GM18868 (cell line): Measurements from ENCODE around the gene ROBO1.
A peak's percentile ranks its signal among the peaks of the same experiment; 100 is the strongest.
"Not testable (repeated sequence)": the region's sequence is repeated elsewhere in the genome, so short reads cannot be mapped to it uniquely, and the experiment has no call there.

ENCODE experiments used
- ATAC-seq: cut with Tn5 transposase; IDR thresholded peaks from one replicate; pipeline ENCODE4 v1.9.1; 2021; ENCODE audit warnings: mild to moderate bottlenecking, moderate library complexity; ENCODE audit not compliant: unreplicated experiment

Gene ROBO1

GRCh38 chr3:78728406-78729145 is 1039.2 kb downstream of the ROBO1 start:
- ATAC-seq: peak; percentile 45

GRCh38 chr3:78726545-78726944 is 1041.3 kb downstream of the ROBO1 start:
- no peak for ATAC-seq

DNA sequence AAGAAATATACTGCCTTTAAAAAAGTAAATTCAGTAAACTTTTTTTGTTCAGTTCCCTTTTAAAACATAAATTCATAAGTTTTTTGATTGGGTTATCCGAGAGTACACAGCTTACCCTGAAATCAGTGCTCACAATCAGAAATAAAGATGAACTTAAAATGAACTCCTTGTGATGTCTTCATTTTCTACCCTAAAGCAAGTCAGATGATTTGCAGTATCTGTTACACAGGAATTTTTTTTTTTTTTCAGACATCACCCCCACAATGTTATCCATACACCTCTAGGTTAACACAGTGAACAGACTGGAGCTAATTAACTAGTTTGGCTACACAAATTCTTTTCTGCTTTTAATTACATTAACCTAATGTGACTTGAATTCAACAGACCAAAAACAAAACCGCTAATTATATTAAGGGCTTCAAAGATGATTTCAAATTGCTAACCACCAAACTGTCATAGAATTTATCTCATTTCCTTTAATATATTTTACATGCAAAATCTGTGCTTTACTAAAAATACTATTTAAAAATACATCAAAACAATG is 1042.0 kb downstream of the ROBO1 start:
- no peak for ATAC-seq

DNA sequence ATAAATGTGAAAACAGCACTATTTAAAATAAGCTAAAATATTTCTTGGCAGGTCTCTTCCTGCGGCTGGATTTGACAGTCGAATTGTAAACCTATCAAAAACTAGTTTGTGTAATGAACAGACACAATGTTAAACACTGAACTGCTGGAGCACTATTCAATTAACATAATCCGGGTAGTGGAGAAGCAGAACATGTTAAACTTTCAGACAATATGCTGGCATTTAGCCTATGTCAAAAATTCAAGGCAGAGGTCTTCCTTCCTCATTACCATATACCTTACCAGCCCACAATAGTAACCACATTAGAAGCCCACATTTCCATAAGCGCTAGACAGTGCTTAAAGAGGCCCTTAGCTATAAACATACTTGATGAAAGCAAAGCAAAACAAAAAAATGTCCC is 1042.9 kb downstream of the ROBO1 start:
- no peak for ATAC-seq

GRCh38 chr3:78724364-78724763 is 1043.4 kb downstream of the ROBO1 start:
- not testable (repeated sequence) for ATAC-seq

GRCh38 chr3:78721771-78722543 is 1045.8 kb downstream of the ROBO1 start:
- no peak for ATAC-seq

DNA sequence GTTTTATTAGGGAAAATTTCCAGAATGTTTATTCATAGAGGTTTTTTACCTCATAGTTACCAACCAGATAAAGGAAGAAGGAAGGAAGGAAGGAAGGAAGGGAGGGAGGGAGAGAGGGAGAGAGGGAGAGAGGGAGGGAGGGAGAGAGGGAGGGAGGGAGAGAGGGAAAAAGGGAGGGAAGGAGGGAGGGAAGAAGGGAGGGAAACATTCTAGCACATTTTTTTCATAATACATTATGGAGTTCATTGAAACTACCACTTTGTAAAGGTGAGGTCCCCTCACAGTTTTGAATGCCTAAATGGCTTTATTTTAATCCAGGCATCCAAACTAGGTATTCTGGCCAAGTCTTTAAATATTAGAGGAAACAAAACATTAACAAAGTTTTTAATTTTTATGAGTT is 1049.1 kb downstream of the ROBO1 start:
- ATAC-seq: no peak

DNA sequence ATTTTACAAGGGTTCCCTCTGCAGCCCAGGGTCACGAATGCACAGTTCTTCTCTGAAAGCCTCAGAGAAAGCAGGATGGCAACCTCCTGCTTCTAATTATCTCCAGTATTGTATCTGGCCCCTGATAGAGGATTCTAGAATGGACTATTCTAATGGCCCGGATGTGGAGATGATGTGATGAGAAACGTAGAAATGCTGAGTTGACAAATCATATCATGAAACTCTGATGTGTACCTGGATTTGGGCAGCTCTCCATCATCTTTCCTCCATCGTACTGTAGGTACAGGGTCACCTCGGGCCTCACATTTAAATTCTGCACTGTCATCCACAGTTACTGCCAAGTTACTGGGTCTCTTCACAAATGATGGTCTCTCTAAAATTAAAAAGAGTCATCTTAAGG is 1050.8 kb downstream of the ROBO1 start:
- ATAC-seq: no peak

DNA sequence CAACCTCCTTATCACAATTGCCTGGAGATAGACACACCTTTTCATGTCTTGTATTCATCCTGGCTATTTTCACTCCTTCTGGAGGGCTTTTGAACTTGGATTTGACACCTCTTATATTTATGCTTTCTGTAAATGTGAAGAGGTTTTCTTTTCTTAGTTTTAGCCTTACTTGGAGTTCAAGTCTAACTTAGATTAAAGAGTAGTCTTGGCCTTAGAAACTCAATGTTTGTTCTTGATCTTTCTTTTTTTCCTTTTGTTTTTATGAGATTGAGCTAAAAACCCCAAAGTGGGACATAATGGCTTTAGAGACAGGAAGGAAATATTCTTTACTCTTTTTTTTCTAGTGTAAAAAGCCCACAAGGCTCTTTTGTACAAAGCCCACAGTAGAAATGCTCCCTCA is 1054.9 kb downstream of the ROBO1 start:
- ATAC-seq: no peak

- no peak for ATAC-seq
Observed at GRCh38 chr3:78712270-78712669, 1055.5 kb downstream of the ROBO1 start.

GRCh38 chr3:78708565-78709073 is 1059.2 kb downstream of the ROBO1 start:
- ATAC-seq: no peak

GRCh38 chr3:78707609-78708008 is 1060.2 kb downstream of the ROBO1 start:
- peak; percentile 72 for ATAC-seq

DNA sequence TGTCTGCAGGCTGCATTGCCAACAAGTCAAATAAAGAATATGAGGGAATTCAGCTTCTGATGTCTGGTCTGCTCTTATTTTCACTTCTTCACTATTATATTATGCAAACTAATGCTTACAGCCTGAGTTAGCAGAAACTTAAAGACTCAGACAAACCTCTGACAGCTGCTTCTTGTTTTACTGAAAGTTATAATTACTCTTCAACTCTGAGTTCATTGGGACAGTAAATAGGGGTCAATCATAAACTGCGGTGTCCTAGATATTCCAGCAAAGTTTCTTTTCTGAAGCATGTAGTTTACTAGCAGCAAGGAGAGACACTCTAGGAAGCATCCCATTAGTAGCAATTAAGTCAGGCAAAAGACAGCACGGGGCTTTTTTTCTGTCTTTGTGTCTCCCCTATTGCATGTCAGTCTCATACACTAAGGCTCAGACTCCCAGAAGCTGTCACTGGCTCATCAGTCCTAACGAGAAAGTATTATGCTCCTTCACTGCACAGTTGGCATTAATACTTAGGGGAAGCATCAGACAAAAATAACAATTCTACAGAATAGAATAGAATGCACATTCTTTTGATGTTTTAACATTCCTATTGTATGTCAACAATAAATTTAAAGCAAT is 1060.8 kb downstream of the ROBO1 start:
- no peak for ATAC-seq

GRCh38 chr3:78703944-78704343 is 1063.9 kb downstream of the ROBO1 start:
- ATAC-seq: no peak

DNA sequence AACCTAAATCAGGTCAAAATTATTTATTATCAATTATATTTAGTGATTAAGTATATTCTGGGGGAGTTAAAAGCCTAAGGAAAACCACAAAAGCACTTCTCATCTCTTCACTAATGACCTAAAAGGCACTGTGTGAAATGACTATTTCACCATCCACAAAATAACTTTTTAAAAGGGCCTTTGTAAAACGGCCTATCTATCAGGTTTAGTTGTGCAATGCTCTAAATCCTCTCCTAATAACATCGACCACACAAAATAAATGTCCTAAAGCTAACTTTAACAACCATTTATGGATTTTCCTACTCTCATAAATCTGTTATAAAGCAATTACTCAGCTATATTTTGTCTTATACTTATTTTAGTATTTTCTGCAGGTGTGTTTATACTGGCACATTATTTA is 1066.3 kb downstream of the ROBO1 start:
- ATAC-seq: no peak

GRCh38 chr3:78698431-78698830 is 1069.4 kb downstream of the ROBO1 start:
- no peak for ATAC-seq

GRCh38 chr3:78697426-78697825 is 1070.4 kb downstream of the ROBO1 start:
- no peak for ATAC-seq

- no peak for ATAC-seq
Observed at GRCh38 chr3:78690766-78691165, 1077.0 kb downstream of the ROBO1 start.

DNA sequence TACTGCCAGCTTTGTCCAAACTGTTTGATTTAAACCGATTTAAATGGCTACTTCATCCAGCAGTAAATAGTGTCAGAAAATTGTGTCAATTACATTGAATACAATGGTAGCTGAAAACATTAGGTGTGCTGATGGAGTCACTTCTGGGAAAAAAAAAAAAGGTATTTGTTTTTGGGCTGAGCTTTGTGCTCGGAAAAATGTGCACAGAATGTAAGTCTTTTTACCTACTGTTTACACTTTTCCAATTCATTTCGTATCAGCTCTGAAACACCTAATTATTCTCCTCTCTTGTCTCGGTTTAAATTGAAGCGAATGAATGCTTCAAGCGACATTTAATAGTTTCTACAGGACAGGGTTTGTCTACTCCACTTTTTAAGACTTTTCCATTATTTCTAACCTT is 1078.4 kb downstream of the ROBO1 start:
- ATAC-seq: no peak

- no peak for ATAC-seq
Observed at GRCh38 chr3:78687520-78687919, 1080.3 kb downstream of the ROBO1 start.

DNA sequence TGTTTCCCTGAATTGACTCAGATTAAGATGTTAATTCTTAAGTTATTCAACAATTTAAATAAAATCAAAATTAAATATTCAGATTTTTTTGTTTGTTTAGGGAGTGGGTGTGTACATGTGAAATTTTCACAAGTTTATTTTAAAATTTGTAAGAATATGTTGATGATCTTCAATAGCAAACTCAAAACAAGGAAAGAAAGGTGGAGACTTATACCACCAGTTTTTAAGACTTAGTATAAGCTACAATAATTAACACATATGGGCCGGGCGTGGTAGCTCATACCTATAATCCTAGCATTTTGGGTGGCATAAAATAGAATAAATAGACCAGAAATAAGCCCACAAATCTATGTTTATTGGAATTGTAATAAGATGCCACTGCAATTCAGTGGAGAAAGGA is 1084.5 kb downstream of the ROBO1 start:
- no peak for ATAC-seq
